ENCODE measurements around the gene EBF3.

DNA sequence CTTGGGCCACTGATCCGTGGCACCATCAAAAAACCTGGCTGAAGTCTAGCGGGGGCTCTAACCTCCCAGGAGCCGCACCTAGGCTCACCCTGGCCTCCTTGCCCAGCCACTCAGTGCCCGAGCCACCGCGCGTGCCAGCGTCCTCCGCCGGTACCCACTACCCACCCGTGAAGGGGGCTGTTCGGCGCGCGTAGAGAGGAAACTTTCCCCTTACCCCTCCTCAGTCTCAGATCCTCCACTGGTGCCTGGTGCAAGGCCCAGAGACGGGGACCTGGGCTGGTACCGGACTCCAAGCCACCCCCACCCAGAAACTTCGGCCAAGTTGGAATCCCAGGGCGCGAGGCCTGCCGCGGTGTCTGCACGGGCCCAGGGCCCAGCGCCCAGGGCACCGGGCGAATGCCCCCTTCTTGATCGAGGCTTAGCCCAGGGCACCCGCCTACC lies 3.5 kb upstream of the EBF3 start:
- TF ChIP-seq CTCF (conservative IDR thresholded peaks at IDR 0.05 in 1 of 2, IDR thresholded peaks at IDR 0.05 in 1 of 2; ENCODE audit: extremely low read depth in 1 of 2, insufficient read depth in 1 of 2, low read depth in 1 of 2, low read length in 2 of 2) (no peak), EZH2 (IDR thresholded peaks at IDR 0.05; ENCODE audit: borderline replicate concordance, low read length) (no peak)

All from mammary epithelial cell (primary cell).